Measurements from ENCODE around the gene ZNF823.

- TF ChIP-seq CREB1 (IDR thresholded peaks at IDR 0.05; ENCODE audit: low read depth) (no peak), FOXM1 (IDR thresholded peaks at IDR 0.05; ENCODE audit: borderline replicate concordance, low read depth) (no peak), NFIC (IDR thresholded peaks at IDR 0.05) (no peak), TAF1 (IDR thresholded peaks at IDR 0.05; ENCODE audit: low read depth) (no peak), MAX (IDR thresholded peaks at IDR 0.05) (no peak), EP300 (IDR thresholded peaks at IDR 0.05; ENCODE audit: borderline replicate concordance) (no peak), CEBPB (IDR thresholded peaks at IDR 0.05) (no peak), RAD21 (IDR thresholded peaks at IDR 0.05; ENCODE audit: low read depth) (no peak)
Observed at GRCh38 chr19:11722414-11722813, 16.3 kb downstream of the ZNF823 start.
